ENCODE results near the gene SCYL2. TPM values are rescaled to one million over a fixed set of nuclear protein-coding genes. Genes with fewer than 3 reads are reported as not detected.

Gene SCYL2
- total RNA-seq, 2 experiments from 2014 or later = 21.9 to 25.4 TPM

- POLR2A ChIA-PET = no interaction called here
- no peak for TF ChIP-seq CTCF (IDR thresholded peaks at IDR 0.05)
- no peaks in the 10 kb centered on the region for H3K4me1 Mint-ChIP-seq (ENCODE audit: low read depth)
- H3K4me3 Mint-ChIP-seq = no peak overlapping the region
- CTCF ChIA-PET = no interaction called here
- H3K9me3 Mint-ChIP-seq = no peaks in the 10 kb centered on the region
- ATAC-seq (no peak), DNase-seq (no peak)
- intact Hi-C loops (cut with micrococcal nuclease) = no loop called here
- no peaks in the 10 kb centered on the region for H3K27me3 Mint-ChIP-seq
- peaks cover 2% of the 10 kb centered on the region for H3K36me3 Mint-ChIP-seq (ENCODE audit: low read depth)
- no peak overlapping the region for H3K27ac Mint-ChIP-seq
Observed at GRCh38 chr12:100249941-100250340, 17.0 kb upstream of the SCYL2 start.

- CTCF ChIA-PET = no interaction called here
- H3K27me3 Mint-ChIP-seq = no peaks in the 10 kb centered on the region
- POLR2A ChIA-PET = no interaction called here
- H3K27ac Mint-ChIP-seq = no peak overlapping the region
- H3K9me3 Mint-ChIP-seq = no peaks in the 10 kb centered on the region
- DNase-seq = no peak
- no peaks in the 10 kb centered on the region for H3K4me1 Mint-ChIP-seq (ENCODE audit: low read depth)
- TF ChIP-seq CTCF (IDR thresholded peaks at IDR 0.05) = no peak
- intact Hi-C loops (cut with micrococcal nuclease) = no loop called here
- no peak overlapping the region for H3K4me3 Mint-ChIP-seq
- no peak for ATAC-seq
- peaks cover 2% of the 10 kb centered on the region for H3K36me3 Mint-ChIP-seq (ENCODE audit: low read depth)
Observed at GRCh38 chr12:100251917-100252316, 15.1 kb upstream of the SCYL2 start.

- Mint-ChIP-seq H3K9me3 (no peaks in the 10 kb centered on the region), H3K36me3 (ENCODE audit: low read depth) (peaks cover 2% of the 10 kb centered on the region), H3K27me3 (no peaks in the 10 kb centered on the region), H3K4me3 (no peak overlapping the region), H3K4me1 (ENCODE audit: low read depth) (no peaks in the 10 kb centered on the region), H3K27ac (no peak overlapping the region)
- intact Hi-C loops (cut with micrococcal nuclease) = no loop called here
- CTCF ChIA-PET = no interaction called here
- POLR2A ChIA-PET = no interaction called here
- ATAC-seq (no peak), DNase-seq (no peak)
- TF ChIP-seq CTCF (IDR thresholded peaks at IDR 0.05) = no peak
Observed at GRCh38 chr12:100253437-100253836, 13.5 kb upstream of the SCYL2 start.

- intact Hi-C loops (cut with micrococcal nuclease) = no loop called here
- H3K27ac Mint-ChIP-seq = no peak overlapping the region
- H3K36me3 Mint-ChIP-seq (ENCODE audit: low read depth) = peaks cover 2% of the 10 kb centered on the region
- no peak for TF ChIP-seq CTCF (IDR thresholded peaks at IDR 0.05)
- no peaks in the 10 kb centered on the region for H3K27me3 Mint-ChIP-seq
- ChIA-PET POLR2A (no interaction called here), CTCF (interaction anchor here (1.2 to 1.5 kb wide), 2 partner anchors 13 to 100 kb away, joined by 3 to 5 read pairs; no protein-coding TSS in a partner anchor)
- no peak for DNase-seq
- no peak overlapping the region for H3K4me3 Mint-ChIP-seq
- H3K4me1 Mint-ChIP-seq (ENCODE audit: low read depth) = no peaks in the 10 kb centered on the region
- ATAC-seq = no peak
- no peaks in the 10 kb centered on the region for H3K9me3 Mint-ChIP-seq
Observed at GRCh38 chr12:100254876-100255275, 12.1 kb upstream of the SCYL2 start.

GRCh38 chr12:100258127-100258526 lies 8.8 kb upstream of the SCYL2 start:
- ChIA-PET CTCF (no interaction called here), POLR2A (no interaction called here)
- no peak for TF ChIP-seq CTCF (IDR thresholded peaks at IDR 0.05)
- no peak overlapping the region for H3K27ac Mint-ChIP-seq
- no peak overlapping the region for H3K4me3 Mint-ChIP-seq
- H3K9me3 Mint-ChIP-seq = no peaks in the 10 kb centered on the region
- no peak for DNase-seq
- H3K4me1 Mint-ChIP-seq (ENCODE audit: low read depth) = no peaks in the 10 kb centered on the region
- intact Hi-C loops (cut with micrococcal nuclease) = no loop called here
- no peak for ATAC-seq
- H3K36me3 Mint-ChIP-seq (ENCODE audit: low read depth) = no peaks in the 10 kb centered on the region
- no peaks in the 10 kb centered on the region for H3K27me3 Mint-ChIP-seq

Measured in activated CD8-positive, alpha-beta T cell treated with anti-CD3 and anti-CD28 coated beads for 36 hours (primary cell).